HG03442 (cell line): ENCODE results near the gene DDTL.
"Not testable (repeated sequence)": the region's sequence is repeated elsewhere in the genome, so short reads cannot be mapped to it uniquely, and the experiment has no call there.

Source experiments
- ATAC-seq: cut with Tn5 transposase; IDR thresholded peaks from one replicate; pipeline ENCODE4 v1.9.1; 2021; ENCODE audit warnings: mild to moderate bottlenecking, moderate library complexity; ENCODE audit not compliant: unreplicated experiment

The DDTL gene

GRCh38 chr22:23969071-23969470, 2.4 kb downstream of the DDTL start:
- ATAC-seq: no peak

DNA sequence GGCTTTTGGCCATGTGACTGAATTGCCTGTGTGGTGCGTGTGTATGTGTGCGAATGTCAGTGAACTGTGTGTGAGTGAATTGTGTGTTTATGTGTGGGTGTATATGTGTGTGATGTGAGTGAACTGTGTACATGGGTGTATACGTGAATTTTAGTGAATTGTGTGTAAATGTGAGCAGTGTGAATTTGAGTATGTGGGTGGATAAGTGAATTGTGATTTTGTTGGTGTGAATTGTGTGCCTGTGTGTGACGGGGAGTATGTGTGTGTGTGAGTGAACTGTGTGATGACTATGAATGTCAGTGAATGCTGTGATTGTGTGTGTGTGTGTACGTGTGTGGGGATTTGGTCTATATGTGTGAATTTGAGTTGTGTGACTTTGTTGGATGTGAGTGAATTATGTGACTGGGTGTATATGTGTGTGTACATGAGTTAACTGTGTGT, 3.5 kb downstream of the DDTL start:
- no peak for ATAC-seq

- ATAC-seq: no peak
Measured at GRCh38 chr22:23970816-23971486, 4.3 kb downstream of the DDTL start.

DNA sequence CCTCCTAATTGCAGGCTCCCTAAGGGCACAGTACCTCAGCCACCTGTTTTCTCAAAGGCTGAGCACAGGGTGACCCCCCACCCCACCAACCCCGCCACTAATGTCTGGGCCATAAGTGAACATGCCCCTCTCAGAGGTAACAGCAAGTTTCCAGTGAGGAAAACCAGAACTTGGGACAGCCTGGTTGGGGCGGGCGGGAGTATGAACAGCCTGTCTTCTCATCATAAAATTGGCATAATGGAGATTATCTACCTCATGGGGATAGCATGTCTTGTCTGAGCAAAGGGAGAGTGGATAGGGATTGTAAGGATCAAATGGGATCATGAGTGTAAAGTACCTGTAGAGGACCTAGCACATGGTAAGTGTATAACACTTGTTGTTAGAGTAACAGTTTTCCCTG, 5.2 kb downstream of the DDTL start:
- ATAC-seq: not testable (repeated sequence)

DNA sequence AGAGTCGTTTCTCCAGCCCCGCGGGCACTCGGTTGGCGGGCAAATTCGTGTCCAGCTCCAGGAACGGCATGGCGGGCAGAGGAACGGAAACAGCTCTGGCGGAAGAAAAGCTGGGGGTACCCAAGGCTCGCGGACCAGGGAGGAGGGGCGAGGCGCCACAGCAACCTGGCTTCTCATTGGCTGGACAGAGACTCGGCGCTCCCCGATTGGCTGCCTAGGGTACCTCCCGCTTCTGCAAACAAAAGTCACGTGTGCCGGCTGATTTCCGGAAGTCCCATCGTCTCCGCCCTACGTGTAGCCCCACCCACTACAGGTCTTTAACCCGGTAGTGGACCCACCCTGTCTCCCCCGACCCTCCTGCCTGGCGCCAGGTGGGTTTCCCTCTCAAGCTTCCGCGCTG, 7.7 kb downstream of the DDTL start, which contains the start of gene DDT:
TSS of gene DDT (minus strand) at position 97 of the 400 bp plus-strand sequence. CDS start at position 70, 27 bp downstream.
- peak; percentile 90 for ATAC-seq

DNA sequence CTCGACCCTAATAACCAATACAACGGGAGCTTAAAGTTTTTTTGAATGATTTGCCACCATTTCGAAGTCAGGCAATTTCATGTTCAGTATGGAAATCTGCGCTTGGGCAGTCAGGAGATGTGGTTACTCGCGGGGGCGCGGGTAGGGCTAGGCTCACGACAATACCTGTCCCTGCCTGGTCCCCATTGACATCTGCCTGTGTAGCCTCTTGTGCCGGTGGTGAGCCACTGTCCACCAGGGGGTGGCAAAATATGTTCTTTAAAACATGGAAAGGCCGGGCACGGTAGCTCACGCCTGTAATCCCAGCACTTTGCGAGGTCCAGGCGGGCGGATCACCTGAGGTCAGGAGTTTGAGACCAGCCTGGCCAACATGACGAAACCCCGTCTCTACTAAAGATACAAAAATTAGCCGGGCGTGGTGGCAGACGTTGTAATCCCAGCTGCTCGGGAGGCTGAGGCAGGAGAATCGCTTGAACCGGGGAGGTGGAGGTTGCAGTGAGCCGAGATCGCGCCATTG, 8.2 kb downstream of the DDTL start:
- ATAC-seq: not testable (repeated sequence)

GRCh38 chr22:23977304-23977703, 10.6 kb downstream of the DDTL start:
- ATAC-seq: not testable (repeated sequence)

DNA sequence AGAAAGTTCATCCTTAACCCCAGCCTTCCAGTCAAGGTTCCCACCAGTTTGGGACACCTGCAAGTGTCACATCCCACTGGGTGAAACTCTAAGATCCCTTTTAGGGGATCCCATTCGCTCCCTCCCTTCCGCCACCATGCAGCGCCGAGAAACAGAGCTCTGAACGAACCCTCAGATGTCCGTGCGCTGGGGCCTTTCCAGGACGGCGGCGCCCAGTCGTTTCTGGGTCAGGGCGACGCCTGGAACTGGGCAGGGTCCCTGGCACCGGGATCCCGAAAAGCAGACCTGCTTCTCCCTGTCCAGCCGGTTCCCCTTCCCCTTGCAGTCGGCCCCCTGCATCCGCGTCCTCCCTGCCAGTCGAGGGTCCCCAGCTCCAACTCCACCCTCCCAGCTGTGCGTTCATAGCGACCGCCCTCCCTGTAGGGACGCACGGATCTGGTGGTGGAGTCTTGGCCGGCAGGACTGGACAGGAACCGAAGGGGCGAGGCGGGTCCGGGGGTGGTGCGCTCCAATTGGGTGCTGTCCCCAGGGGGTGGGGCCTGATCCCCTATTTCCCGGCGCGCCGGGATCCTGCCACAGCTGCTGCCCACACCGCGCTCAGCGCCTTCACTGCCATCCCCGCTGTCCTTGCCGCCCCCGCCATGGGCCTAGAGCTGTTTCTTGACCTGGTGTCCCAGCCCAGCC, 13.0 kb downstream of the DDTL start, which contains the start of gene GSTT2:
TSS of gene GSTT2 (plus strand) at position 578 of the 684 bp plus-strand sequence.
- ATAC-seq: not testable (repeated sequence)

DNA sequence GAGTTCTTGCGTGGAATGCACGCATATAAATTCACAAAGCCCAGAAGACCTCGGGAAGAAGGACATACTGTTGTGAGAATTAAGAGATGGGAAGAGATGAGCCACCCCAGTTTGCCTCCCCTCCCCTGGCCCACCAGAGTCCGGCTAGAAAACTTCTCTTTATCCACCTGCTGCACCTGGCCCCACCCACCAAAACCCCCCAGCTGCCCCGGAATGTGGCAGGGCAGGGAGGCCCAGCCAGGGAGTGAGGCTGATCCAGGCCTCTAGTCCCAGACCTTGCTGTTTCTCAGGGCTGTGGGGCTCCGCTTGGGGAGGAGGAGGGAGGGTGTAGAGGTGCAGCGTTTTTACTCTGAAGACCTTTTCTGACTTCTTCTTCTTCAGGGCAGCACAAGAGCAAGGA, 13.9 kb downstream of the DDTL start:
- not testable (repeated sequence) for ATAC-seq

DNA sequence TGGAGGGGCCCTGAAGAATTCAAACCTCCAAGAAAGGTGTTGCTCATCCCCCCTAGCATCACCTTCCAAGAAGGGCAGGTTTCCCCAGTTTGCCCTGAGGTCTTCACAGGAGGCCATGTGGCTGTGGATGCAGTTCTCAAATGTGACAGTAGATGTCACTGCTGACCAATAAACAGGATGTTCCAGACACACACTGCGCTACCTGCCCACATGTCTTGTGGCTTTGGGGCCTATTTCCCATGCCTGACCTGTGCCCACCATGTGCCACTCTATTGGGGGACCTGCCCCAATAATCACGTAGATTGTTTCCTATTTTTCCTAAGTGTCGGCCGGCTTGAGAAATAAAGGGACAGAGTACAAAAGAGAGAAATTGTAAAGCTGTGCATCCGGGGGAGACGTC, 17.7 kb downstream of the DDTL start:
- ATAC-seq: no peak

DNA sequence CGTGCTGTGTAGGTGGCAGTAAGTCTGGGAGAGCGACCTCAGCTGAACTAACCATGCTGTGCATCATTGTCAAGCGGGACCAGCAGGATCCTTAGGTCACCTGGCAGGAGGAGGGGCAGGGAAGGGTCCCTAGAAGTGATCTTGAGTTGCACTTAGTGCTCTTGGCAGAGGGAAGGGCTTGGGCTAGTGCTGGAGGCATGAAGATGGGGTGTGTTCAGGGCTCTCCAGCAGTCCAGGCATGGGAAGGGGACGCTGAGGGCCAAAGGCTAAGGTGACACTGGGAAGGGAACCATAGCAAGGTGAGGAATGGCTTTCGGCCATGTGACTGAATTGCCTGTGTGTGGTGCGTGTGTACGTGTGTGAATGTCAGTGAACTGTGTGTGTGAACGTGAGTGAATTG, 19.4 kb downstream of the DDTL start:
- not testable (repeated sequence) for ATAC-seq

DNA sequence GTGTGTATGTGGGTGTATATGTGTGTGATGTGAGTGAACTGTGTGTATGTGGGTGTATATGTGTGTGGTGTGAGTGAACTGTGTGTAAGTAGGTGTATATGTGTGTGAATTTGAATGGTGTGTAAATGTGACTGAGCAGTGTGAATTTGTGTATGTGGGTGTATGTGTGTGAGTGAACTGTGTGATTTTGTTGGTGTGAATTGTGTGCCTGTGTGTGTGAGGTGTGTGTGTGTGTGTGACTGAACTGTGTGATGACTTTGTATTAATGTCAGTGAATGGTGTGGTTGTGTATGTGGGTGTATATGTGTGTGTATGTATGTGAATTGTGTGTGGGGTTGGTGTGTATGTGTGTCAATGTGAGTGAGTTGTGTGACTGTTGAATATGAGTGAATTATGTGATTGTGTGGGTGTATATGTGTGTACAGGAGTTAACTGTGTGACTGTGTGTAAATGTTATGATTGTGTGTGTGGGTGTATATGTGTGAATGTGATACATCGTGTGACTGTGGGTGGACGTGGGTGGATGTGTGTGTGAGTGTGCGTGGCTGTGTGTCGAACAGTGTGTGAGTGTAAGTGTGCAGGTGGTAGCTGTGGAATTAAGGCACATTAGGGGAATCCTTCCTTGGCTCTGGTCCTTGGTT, 20.0 kb downstream of the DDTL start:
- not testable (repeated sequence) for ATAC-seq

DNA sequence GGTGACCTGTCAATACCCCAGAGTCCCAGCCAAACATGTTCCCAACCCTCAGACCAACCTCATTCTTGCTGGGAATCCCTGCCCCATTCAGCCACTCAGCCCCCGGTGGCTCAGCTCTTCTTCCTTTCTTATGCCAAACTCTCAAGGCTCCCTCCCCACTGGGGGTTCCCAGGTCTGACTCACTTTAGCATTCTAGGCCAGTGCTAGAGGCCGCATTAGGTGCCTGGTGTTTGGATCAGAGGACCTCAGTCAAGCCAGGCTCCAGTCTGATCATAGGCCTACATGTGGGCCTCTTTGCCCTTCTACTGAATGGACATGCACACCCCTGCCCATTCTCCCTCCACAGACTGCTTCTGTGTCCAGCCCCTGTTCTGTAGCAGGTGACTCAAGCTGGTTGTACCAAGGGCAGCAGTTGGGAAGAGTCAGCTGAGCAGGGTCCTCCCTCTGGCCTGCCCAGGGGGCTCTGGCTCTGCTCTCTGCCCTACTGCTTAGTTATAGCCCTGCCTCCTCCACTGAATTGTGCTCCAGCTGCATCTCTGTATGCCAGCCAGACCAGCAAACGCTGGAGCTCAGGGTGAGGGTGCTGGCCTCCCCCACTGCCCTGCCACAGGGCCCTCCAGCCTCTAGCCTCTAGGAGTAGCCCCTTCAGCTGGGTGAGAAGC, 23.0 kb downstream of the DDTL start:
- not testable (repeated sequence) for ATAC-seq

DNA sequence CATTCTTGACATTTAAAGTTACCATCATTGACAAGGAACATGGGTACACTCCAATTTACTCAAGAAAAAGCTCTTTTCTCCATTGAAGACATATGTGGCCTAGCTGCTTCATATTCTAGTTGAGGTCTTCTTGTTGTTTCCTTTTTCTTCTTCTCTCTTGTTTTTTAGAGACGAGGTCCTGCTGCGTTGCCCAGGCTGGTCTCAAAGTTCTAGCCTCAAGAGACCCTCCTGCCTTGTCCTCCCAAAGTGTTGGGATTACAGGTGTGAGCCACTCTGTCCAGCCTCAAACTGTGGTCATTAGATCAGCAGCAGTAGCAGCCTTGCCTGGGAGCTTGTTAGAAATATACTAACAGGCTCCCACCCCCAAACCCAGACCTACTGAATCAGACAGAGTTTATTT, 26.4 kb downstream of the DDTL start:
- not testable (repeated sequence) for ATAC-seq

DNA sequence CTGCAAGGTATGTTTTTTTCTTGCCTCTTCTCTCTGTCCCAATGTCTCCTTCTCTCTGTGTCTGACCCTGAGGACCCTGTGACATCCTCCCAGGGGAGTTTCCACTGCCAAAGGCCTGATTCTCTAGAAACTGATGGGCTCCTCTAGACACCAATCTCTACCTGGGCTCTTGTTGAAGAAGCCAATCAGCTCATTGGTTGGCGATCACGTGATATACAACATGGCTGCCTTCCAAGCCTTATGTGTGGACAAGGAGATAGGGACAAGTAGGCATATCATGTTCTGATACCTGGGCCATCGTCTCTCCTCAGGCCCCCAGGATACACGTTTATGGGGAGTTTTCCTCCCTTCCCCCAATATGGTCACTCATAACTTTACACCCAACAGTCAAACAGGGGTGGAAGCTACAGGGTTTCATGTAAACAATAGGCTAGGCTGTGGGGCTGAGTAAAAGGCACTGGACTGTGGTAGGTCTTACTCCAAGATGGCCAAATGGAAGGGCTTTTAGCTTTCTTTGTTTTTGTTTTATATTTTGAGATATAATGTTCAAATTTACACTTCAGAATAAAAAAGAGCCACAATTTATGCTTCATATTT, 27.0 kb downstream of the DDTL start:
- ATAC-seq: not testable (repeated sequence)

GRCh38 chr22:23997092-23997491, 30.4 kb downstream of the DDTL start:
- ATAC-seq: no peak

GRCh38 chr22:23999779-24000178, 33.1 kb downstream of the DDTL start:
- not testable (repeated sequence) for ATAC-seq

DNA sequence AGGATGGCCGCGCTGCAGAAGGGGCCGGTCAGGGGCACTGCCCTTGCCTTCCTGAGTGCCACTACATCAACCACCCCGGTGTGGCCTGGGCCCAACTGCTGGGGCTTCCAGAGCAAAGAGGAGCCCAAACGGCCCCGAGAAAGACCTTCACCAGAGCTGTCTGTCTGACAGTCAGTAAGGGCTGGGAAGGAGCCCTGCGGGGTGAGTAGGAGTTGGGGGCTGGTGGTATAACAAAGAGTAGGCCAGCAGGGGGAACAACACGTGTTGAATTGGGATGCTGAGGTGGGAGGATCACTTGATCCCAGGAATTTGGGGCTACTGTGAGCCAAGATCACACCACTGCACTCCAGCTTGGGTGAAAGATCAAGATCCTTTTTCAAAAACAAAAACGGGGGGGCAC, 34.6 kb downstream of the DDTL start:
- no peak for ATAC-seq

GRCh38 chr22:24002272-24002671, 35.6 kb downstream of the DDTL start:
- ATAC-seq: no peak

DNA sequence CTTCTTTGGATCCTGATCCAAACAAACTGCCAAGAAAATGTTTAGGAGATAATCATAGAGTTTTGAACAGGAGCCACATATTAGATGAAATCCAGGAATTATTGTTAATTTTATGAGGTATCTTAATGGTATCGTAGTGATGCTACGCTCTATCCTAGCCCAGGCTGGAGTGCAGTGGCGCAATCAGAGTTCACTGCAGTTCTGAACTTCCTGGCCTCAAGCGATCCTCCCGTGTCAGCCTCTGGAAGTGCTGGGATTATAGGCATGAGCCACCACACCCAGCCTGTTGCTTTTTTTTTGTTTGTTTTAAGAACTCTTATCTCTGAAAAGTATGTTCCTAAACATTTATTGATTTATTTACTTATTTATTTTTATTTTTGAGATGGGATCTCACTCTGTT, 36.2 kb downstream of the DDTL start:
- ATAC-seq: no peak

DNA sequence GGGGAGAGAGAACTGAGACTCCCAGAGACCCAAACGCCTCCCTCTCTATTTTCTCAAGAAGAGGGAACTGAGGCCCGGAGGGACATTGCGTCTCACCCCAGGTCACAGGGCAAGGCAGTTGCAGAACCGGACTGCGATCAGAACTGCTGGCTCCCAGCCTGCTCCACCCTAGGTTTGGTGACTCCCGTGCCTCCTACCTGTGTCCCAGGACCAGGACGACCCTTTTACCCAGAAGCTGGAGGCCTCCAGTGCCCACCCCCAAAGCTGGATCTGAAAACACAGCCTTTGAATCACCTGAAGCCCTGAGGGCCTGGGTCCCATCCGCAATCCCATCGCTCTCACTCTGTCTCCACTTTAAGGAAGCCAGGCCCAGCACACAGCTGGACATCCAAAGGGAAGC, 37.2 kb downstream of the DDTL start:
- ATAC-seq: no peak
